Ishikawa (cell line): Measurements from ENCODE around the gene USB1.

Experiments used
- CEBPB ChIP-seq: IDR thresholded peaks from 2 replicates; pipeline ENCODE4 v1.6.1; 2012
- EP300 ChIP-seq: IDR thresholded peaks from 2 replicates; pipeline ENCODE4 v1.6.1; 2012; ENCODE audit warnings: borderline replicate concordance
- MAX ChIP-seq: IDR thresholded peaks from 2 replicates; pipeline ENCODE4 v1.6.1; 2012
- TAF1 ChIP-seq: IDR thresholded peaks from 2 replicates; pipeline ENCODE4 v1.6.1; 2012; ENCODE audit warnings: low read depth, mild to moderate bottlenecking
- TCF12 ChIP-seq: IDR thresholded peaks from 2 replicates; pipeline ENCODE4 v1.6.1; 2012; ENCODE audit warnings: low read depth
- YY1 ChIP-seq: IDR thresholded peaks from 2 replicates; pipeline ENCODE4 v1.6.1; 2012; ENCODE audit warnings: low read depth
- TF ChIP-seq, protein P1 (sequence below): IDR thresholded peaks from 2 replicates; pipeline ENCODE4 v1.6.1; 2012; ENCODE audit warnings: low read depth, mild to moderate bottlenecking

DNA sequence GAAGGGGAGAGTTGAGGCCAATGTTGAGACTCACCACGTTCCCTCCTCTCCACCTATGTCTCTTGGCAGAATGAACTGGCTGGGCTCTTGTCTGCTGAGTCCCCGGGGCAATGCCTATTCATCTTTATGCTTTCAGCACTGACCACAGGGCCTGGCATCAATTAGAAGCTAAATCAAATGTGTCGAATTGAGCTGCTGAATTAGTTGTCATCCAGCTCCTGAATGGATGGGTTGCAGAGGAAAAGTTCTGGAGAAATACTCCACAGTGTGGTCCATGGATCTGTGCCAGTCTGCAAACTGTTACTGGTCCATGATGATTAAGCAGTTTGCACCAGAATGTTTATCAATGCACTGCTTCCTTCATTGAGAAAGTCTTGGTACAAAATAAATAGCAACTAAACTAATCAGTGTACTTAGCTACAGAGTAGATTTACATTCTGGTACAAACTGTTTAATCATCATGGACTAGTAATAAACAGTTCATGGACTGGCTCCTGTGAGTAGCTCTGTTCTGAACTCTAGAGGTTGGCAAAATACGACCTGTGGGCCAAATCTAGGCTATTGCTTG, 34.9 kb upstream of the USB1 start:
- TF ChIP-seq YY1, result no peak
- no peak for TF ChIP-seq EP300
- TF ChIP-seq, protein P1, sequence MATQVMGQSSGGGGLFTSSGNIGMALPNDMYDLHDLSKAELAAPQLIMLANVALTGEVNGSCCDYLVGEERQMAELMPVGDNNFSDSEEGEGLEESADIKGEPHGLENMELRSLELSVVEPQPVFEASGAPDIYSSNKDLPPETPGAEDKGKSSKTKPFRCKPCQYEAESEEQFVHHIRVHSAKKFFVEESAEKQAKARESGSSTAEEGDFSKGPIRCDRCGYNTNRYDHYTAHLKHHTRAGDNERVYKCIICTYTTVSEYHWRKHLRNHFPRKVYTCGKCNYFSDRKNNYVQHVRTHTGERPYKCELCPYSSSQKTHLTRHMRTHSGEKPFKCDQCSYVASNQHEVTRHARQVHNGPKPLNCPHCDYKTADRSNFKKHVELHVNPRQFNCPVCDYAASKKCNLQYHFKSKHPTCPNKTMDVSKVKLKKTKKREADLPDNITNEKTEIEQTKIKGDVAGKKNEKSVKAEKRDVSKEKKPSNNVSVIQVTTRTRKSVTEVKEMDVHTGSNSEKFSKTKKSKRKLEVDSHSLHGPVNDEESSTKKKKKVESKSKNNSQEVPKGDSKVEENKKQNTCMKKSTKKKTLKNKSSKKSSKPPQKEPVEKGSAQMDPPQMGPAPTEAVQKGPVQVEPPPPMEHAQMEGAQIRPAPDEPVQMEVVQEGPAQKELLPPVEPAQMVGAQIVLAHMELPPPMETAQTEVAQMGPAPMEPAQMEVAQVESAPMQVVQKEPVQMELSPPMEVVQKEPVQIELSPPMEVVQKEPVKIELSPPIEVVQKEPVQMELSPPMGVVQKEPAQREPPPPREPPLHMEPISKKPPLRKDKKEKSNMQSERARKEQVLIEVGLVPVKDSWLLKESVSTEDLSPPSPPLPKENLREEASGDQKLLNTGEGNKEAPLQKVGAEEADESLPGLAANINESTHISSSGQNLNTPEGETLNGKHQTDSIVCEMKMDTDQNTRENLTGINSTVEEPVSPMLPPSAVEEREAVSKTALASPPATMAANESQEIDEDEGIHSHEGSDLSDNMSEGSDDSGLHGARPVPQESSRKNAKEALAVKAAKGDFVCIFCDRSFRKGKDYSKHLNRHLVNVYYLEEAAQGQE, result no peak
- no peak for TF ChIP-seq MAX
- TF ChIP-seq TCF12, result no peak
- no peak for TF ChIP-seq TAF1
- no peak for TF ChIP-seq CEBPB
